GF-D8 (cell line): ENCODE data around the gene BAAT.
"Not testable (repeated sequence)": the region's sequence is repeated elsewhere in the genome, so short reads cannot be mapped to it uniquely, and the experiment has no call there.

ENCODE experiments used
- DNase-seq: peaks from one replicate; lab custom pipeline; 2025; lab: John Stamatoyannopoulos, UW

BAAT gene

DNA sequence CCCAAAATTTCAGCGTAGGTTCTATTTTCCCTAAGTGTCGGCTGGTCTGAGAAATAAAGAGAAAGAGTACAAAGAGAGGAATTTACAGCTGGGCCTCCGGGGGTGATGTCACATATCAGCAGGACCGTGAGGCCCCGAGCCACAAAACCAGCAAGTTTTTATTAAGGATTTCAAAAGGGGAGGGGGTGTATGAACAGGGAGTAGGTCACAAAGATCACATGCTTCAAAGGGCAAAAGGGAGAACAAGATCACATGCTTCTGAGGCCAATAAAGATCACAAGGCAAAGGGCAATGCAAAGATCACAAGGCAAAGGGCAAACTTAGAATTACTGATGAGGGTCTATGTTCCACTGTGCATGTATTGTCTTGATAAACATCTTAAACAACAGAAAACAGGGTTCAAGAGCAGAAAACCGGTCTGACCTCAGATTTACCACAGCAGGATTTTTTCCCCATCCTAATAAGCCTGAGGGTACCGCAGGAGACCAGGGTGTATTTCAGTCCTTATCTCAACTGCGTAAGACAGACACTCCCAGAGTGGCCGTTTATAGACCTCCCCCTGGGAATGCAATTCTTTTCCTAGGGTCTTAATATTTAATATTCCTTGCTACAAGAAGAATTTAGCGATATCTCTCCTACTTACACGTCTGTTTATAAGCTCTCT lies at the start of gene BAAT:
TSS of gene BAAT (minus strand) at position 134 of the 664 bp plus-strand sequence. CDS start 13,602 bp downstream, outside the sequence.
- not testable (repeated sequence) for DNase-seq

GRCh38 chr9:101433229-101433628 lies 48.4 kb upstream of the BAAT start:
- no peak for DNase-seq

GRCh38 chr9:101432740-101433139 lies 47.9 kb upstream of the BAAT start:
- no peak for DNase-seq

DNA sequence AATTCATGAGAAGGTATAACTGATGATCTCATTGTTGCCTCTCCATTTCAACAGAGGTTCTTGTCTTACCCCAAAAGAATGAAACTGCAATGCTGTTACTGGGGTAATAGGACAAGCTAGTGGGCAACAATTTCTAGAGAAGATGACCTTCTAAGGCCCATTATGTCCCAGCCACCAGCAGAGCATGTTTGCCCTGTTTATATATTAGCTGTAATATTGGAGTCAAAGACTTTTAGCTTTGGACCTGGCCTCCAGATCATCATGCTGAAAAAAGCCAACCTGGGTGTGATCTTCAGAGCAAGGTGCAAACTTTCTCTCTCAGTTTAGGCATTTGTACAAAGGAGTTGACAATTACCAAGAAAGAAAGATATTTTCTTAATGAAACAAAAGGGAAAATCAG lies 47.4 kb upstream of the BAAT start:
- DNase-seq: no peak

DNA sequence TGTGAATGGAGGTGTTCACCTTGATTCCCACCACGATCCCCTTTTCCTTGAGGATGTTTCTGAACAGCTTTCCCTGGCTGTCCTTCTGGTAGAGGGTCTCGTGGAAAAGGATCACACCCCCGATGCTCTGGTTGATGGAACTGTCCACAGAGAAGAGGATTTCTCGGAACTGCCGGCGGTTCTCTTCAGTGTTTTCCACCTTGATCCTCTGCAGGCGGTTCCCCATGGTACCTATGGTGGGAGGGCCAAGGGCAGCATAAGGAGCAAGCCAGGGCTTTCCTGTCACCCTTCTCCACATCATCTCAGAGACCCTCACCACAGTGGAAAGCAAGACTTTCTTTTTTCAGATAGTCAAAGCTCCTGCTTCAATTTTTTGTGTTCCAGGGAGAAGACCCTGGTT lies 44.9 kb upstream of the BAAT start:
- no peak for DNase-seq

DNA sequence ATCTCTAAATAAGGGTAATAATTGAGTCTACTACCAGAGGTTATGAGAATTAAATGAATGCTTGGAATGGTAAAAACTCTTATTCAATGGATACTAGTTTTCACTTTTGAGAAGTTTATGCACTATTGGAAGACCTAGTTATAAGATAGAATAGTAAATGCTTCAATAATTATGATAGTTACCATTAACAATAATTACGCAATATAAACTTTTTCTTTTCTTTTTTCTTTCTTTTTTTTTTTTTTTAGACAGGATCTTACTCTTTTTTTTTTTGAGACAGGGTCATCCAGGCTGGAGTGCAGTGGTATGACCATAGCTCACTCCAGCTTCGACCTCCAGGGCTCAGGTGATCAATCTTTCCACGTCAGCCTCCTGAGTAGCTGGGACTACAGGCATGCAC lies 44.1 kb upstream of the BAAT start:
- DNase-seq: no peak

DNA sequence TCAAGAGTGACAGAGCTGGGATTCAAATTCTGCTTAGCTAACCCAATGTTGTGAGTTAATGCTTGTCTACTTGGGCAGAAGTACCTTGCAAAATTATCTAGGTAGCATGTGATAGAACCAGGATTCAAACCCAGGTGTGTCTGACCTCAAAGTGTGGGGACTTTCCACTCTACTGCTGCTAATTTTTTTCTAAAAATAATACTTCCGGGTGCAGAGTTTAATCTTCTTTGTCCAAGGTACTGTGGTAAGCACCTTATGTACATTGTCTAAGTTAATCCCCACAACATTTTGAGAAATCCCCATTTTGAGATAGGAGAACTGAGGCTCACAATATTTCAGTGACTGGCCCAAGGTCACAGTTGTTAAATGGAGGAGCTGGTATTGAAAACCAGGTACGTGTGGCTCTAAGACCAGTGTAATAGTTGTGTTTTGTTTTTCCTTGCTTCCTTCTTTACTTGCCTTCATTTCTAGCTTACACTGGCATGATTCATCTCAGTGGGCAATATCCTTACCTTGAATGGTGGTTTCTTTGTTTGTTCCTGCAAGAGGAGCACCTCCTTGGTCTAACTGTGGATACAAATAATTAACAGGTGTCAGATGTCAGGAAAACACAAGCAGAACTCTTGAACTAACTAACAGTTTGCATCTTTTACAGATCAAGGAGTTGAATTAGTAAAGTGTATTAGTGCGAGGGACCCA lies 43.3 kb upstream of the BAAT start:
- no peak for DNase-seq

DNA sequence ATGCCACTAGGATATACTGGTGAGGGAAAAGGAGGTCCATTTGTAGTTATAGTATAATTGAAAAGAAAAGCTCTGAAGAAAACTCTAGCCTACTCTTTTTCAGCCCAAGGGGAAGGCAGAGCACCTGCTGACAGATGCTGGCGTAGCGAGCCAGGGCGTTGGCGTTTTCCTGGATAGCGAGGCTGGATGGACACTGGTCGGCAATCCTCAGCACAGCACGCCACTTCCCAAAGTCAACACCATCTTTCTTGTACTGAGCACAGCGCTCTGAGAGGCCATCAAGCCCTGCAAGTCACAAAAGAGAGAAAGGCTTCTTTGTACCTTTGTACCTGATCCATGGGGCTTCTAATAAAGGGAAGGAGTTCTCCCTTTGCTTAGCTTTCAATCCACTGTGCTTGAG lies 42.6 kb upstream of the BAAT start:
- no peak for DNase-seq

DNA sequence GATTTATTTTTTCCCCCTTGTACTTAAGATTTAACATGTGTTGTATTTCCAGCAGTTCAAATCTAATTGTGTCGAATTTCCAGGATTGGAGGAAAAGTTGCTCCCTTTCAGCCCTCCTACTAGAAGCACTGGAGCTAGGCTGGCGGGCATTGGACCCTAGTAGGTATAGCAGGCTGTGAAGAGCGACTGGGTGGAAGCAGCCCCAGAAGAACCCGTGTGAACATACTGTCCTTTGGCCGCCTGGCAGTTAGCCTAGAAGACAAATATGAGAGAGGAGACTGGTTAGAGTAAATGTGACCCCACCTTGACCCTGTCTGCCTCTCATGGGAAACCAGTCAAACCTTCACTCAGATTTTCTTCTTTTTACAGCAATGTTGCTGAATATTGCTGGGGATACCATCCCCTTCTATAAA lies 36.9 kb upstream of the BAAT start:
- DNase-seq: no peak

DNA sequence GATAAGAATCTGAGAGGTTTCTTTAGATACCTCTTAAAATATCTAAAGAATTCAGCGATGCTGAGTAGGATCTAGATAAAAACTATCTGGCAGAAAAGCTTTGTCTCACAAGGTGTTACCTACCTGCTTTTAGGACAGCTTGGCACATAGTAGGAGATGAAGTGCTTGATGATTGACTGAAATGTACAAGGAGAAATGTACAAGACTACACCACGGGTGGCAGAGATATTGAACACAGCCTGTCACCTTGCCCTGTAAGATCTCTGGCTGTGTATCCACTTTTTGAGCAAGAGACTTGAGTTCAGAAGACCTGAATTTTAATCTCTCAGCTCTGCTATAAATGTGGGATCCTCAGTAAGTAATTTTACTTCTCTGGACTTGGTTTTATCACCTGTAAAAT lies 35.1 kb upstream of the BAAT start:
- no peak for DNase-seq

GRCh38 chr9:101418518-101419430 lies 34.0 kb upstream of the BAAT start:
- DNase-seq: no peak

DNA sequence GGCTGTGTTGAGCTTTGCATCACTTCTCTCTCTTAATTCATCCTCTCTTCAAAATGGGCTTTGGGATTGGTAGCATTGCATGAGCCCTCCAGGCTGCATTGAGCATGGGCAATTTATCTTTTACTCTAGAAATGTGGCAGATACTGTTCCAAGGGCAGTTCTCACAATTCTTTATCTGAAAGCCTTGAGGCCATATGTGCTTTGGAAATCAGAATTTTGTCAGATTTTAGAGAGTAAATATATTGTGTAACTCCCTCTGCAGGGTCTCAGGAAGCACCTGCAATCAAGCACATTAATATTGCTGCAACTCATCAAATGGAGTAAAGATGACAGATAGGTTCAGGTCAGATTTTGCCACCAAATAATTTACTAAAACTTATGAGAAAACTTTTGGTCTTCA lies 33.2 kb upstream of the BAAT start:
- no peak for DNase-seq

GRCh38 chr9:101417389-101417788 lies 32.6 kb upstream of the BAAT start:
- DNase-seq: no peak

- no peak for DNase-seq
These were observed 30.8 kb upstream of the BAAT start for GRCh38 chr9:101415578-101415977.

DNA sequence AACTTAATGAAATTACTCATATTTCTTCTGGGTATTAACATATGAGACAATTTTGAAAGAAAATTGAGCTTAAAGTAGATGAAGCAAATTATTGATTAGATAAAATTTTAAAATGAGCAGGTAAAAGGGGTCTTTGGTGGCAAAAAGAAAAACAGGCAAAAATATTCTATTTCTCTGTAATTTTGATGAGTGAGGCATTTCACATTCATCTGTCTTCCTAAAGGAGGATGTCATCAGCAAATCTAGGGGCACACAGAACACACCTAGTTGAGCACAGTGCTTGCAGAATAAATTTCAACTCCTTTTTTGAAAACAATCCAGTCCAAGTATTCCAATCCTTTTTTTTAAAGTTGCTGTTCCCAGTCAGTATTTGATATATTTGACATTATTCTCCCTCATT lies 30.0 kb upstream of the BAAT start:
- no peak for DNase-seq

DNA sequence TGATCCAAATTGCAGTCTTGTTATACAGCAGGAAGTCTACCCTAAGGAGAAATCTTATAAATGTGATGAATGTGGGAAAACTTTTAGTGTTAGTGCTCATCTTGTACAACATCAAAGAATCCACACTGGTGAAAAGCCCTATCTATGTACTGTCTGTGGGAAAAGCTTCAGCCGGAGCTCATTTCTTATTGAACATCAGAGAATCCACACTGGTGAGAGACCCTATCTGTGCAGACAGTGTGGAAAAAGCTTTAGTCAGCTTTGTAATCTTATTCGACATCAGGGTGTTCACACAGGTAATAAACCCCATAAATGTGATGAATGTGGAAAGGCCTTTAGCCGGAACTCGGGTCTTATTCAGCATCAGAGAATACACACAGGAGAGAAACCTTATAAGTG lies 24.3 kb upstream of the BAAT start:
- DNase-seq: no peak

DNA sequence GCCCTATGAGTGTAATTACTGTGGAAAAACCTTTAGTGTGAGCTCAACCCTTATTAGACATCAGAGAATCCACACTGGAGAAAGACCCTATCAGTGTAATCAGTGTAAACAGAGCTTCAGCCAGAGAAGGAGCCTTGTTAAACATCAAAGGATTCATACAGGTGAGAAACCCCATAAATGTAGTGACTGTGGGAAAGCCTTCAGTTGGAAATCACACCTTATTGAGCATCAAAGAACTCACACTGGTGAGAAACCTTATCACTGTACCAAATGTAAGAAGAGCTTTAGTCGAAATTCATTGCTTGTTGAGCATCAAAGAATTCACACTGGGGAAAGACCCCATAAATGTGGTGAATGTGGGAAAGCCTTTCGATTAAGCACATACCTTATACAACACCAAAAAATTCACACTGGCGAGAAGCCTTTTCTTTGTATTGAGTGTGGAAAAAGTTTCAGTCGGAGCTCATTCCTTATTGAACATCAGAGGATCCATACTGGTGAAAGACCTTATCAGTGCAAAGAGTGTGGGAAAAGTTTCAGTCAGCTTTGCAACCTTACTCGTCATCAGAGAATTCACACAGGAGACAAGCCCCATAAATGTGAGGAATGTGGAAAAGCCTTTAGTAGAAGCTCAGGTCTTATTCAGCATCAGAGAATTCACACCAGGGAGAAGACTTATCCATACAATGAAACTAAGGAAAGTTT lies 23.7 kb upstream of the BAAT start:
- DNase-seq: no peak

- no peak for DNase-seq
These were observed 18.9 kb upstream of the BAAT start for GRCh38 chr9:101403516-101404285.

GRCh38 chr9:101400120-101400519 lies 15.3 kb upstream of the BAAT start:
- no peak for DNase-seq

DNA sequence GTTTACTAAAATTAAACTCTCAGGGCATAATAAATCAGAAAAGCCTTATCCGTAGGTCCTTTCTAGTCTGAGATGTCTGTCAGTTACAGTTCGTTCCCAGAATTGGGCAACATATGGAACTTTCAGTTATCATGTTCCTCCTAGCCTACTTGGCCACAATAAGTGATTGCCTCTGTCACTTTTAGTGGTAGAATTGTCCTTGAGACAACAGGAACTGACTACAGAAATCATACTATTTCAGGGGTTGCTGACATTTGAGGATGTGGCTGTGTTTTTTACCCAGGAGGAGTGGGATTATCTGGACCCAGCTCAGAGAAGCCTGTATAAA lies 14.8 kb upstream of the BAAT start:
- no peak for DNase-seq

DNA sequence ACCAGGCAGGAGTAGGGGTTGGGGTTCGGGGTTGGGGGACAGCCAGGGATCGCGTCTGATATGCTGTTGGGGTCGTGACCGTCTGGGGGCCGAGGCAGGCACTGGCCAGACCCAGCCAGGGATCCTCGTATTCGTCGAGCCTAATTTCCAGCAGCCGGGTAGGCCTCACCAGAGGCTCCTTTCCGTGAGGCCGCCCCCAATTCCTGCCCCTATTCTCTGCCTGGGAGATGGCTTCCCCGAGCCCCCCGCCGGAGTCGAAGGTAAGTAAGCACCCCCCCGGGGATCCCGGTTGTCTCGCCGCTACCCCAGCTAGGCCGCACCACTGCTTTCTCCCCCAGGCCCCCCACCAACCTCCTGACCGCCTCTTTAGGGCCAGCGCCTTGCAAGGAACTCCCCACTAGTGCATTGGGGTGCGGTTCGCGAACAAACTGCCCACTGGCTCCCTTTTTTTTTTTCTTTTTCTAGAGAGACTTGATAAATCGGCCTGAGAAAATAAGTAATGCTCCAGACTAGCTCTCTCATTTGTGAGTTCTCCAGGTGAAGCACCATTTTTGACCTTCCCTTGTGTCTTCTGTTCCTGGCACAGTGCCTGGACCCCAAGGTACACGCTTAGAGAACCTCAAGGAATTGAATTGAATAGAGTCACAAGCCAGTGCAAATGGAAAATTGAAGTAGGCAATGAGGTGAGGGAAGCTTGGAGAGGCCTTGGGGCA lies 14.3 kb upstream of the BAAT start:
- DNase-seq: no peak
